Adipocyte (in vitro differentiated cells): ENCODE data around the gene MYLIP.
"Not testable (repeated sequence)": the region's sequence is repeated elsewhere in the genome, so short reads cannot be mapped to it uniquely, and the experiment has no call there.

Experiments used
- DNase-seq: peaks from one replicate; pipeline ENCODE4 v3.0.0-alpha.2; 2015; ENCODE audit warnings: low read depth
- H3K27me3 ChIP-seq: replicated peaks from 2 replicates; pipeline ENCODE4 v1.7.0; 2013; ENCODE audit warnings: mild to moderate bottlenecking, low read length, moderate library complexity; ENCODE audit not compliant: control insufficient read depth, insufficient read depth
- H3K36me3 ChIP-seq: 2 replicates; pipeline ENCODE4 v1.7.0; 2013; ENCODE audit warnings: low read length, mild to moderate bottlenecking, moderate library complexity; ENCODE audit not compliant: control insufficient read depth, insufficient read depth, severe bottlenecking
- H3K4me1 ChIP-seq: 2 replicates; pipeline ENCODE4 v1.7.0; 2013; ENCODE audit warnings: mild to moderate bottlenecking, low read length, moderate library complexity; ENCODE audit not compliant: control insufficient read depth, insufficient read depth
- H3K4me3 ChIP-seq: 2 replicates; pipeline ENCODE4 v1.7.0; 2013; ENCODE audit warnings: mild to moderate bottlenecking, low read length, moderate library complexity
- H3K9ac ChIP-seq: 2 replicates; pipeline ENCODE4 v1.7.0; 2013; ENCODE audit warnings: mild to moderate bottlenecking, low read length, moderate library complexity
- H3K9me3 ChIP-seq: 2 replicates; pipeline ENCODE4 v1.7.0; 2013; ENCODE audit warnings: mild to moderate bottlenecking, low read length, moderate library complexity; ENCODE audit not compliant: control insufficient read depth

Gene MYLIP

DNA sequence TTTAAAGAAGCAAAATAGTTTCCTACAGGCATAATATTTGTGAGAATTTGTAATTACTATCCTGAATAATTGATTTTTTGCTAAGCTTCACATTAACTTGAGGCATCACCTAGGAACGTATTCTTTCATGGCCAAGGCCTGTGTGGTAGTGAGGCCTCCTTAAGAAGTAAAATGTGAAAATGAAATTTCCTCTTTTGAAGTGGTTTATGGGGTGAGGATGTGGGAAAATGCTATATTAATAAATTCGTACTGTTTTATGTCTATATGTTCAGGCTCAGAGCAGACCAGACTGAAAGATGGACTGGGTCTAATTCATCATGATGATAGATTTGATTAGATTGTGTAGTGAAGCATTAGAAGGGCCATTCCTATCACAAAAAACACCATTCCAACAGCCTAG is 33.1 kb downstream of the MYLIP start:
- H3K4me3 ChIP-seq, result no peak overlapping the region
- no peaks in the 10 kb centered on the region for H3K4me1 ChIP-seq
- no peak overlapping the region for H3K9ac ChIP-seq
- no peaks in the 10 kb centered on the region for H3K9me3 ChIP-seq
- H3K36me3 ChIP-seq, result no peaks in the 10 kb centered on the region
- no peak for DNase-seq
- no peaks in the 10 kb centered on the region for H3K27me3 ChIP-seq

DNA sequence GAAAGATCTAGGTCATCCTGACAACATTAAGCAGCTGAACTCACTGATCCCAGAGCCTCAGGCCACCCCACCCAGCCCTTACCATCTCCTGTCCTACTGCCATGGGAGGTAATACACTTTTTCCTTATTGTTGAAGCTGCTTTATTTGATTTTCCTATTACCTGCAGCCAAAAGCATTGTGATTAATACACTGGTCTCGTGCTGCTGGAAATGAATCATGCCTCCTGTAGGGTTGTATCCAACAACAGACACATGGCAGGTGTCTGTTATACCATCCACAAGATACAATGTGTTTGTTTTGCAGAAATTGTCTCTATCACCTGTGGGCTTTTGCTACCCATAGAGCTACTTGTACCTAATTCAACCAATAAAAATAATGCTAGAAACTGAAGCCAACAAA is 34.2 kb downstream of the MYLIP start:
- no peaks in the 10 kb centered on the region for H3K9me3 ChIP-seq
- H3K9ac ChIP-seq, result no peak overlapping the region
- no peaks in the 10 kb centered on the region for H3K36me3 ChIP-seq
- no peak for DNase-seq
- no peak overlapping the region for H3K4me3 ChIP-seq
- H3K27me3 ChIP-seq, result no peaks in the 10 kb centered on the region
- peaks cover 4% of the 10 kb centered on the region for H3K4me1 ChIP-seq

DNA sequence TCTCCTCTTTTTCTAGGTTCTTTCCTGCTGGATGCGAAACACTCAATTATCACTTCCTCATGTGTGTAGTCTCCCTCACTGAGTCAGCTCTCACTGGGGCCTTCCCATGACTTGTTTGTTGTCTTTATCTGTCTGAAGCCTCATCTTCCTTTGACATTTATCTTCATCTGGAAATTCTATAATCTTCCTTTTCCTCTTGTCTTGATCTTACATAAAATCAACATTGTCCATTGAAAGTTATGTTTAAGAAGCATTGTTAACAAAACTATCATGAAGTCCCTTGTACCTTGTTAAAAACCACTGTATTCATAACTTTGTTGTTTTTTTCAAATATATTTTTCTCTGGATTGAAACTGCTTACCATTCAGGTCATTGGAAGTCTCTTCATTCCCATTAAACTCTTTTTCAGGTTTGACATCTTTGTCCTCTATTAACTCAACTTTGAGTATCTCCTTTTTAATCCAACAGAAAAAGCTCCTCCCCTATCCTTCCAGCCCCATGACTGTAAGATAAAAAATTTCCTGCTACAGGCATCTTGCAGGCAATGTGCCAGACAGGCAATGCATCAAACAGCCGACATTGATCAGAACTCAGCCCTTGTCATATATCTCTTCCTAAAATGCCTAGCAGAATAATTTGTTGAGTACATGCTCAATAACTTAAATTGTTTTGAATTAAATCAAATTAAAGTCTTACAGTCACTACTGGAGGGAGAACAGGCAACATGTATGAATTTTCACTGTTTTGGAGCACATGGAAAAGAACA is 34.8 kb downstream of the MYLIP start:
- H3K36me3 ChIP-seq, result no peaks in the 10 kb centered on the region
- DNase-seq, result no peak
- H3K27me3 ChIP-seq, result no peaks in the 10 kb centered on the region

GRCh38 chr6:16165641-16166040 is 36.8 kb downstream of the MYLIP start:
- DNase-seq, result no peak
- no peak overlapping the region for H3K4me3 ChIP-seq
- no peaks in the 10 kb centered on the region for H3K9me3 ChIP-seq
- no peak overlapping the region for H3K9ac ChIP-seq
- peaks cover 4% of the 10 kb centered on the region for H3K4me1 ChIP-seq
- H3K36me3 ChIP-seq, result no peaks in the 10 kb centered on the region
- H3K27me3 ChIP-seq, result no peaks in the 10 kb centered on the region

More for the DNA sequence above, 34.8 kb downstream of the MYLIP start:
- H3K9me3 ChIP-seq, result no peaks in the 10 kb centered on the region
- no peak overlapping the region for H3K9ac ChIP-seq
- no peak overlapping the region for H3K4me3 ChIP-seq
- peaks cover 4% of the 10 kb centered on the region for H3K4me1 ChIP-seq

DNA sequence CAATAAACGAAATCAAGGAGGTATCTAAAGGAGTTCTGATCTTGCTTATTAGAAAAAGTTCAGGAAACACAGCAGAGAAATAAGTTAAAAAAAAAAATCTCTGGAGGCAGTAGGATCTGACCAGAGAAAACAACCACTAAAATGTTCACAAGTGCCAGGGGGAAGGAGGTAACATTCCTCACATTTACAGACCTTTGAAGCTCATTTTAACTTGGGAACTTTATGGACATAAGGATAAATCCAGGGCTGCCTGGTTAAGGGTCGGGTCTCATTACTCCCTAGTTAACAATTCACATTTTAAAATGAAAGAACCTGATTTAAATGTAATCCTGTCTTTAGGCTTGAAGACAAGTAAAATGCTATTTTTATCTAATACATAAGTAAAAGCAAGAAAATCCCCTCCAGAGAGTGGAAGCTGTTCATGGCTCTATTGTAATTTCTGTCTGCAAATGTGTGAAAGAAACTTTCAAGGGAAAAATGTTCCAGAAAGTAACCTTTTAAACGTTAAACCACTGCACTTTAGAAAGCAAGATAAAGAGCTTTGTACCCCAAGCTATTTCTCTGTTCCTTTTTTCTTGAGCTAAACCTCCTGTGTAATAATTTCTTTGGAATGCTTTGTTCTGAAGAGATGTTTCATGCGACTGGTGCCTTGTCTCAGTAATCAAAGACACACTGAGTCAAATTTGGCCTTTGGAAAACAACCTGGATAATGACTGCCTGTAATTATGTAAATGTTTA is 38.2 kb downstream of the MYLIP start:
- Histone ChIP-seq H3K9ac (no peak overlapping the region), H3K9me3 (no peaks in the 10 kb centered on the region), H3K27me3 (no peaks in the 10 kb centered on the region), H3K36me3 (no peaks in the 10 kb centered on the region), H3K4me3 (no peak overlapping the region), H3K4me1 (peaks cover 4% of the 10 kb centered on the region)
- DNase-seq, result peak; percentile 26

- Histone ChIP-seq H3K36me3 (no peaks in the 10 kb centered on the region), H3K9ac (no peak overlapping the region), H3K9me3 (no peaks in the 10 kb centered on the region), H3K4me1 (peaks cover 4% of the 10 kb centered on the region), H3K27me3 (no peaks in the 10 kb centered on the region), H3K4me3 (no peak overlapping the region)
- peak; percentile 6 for DNase-seq
Observed at GRCh38 chr6:16168121-16168520, 39.2 kb downstream of the MYLIP start.

DNA sequence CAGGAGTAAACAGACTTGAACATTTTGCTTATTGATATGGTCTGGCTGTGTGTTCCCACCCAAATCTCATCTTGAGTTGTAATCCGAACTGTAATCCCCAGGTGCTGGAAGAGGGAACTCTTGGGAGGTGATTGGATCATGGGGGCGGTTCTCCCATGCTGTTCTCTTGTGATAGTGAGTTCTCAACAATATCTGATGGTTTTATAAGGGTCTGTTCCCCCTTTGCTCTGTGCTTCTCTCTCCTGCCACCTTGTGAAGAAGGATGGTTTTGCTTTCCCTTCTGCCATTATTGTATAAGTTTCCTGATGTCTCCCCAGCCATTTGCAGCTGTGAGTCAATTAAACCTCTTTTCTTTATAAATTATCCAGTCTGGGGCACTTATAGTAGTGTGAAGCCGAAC is 40.0 kb downstream of the MYLIP start:
- Histone ChIP-seq H3K36me3 (no peaks in the 10 kb centered on the region), H3K27me3 (no peaks in the 10 kb centered on the region), H3K9ac (no peak overlapping the region), H3K4me3 (no peak overlapping the region), H3K9me3 (no peaks in the 10 kb centered on the region), H3K4me1 (peaks cover 4% of the 10 kb centered on the region)
- peak; percentile 71 for DNase-seq

DNA sequence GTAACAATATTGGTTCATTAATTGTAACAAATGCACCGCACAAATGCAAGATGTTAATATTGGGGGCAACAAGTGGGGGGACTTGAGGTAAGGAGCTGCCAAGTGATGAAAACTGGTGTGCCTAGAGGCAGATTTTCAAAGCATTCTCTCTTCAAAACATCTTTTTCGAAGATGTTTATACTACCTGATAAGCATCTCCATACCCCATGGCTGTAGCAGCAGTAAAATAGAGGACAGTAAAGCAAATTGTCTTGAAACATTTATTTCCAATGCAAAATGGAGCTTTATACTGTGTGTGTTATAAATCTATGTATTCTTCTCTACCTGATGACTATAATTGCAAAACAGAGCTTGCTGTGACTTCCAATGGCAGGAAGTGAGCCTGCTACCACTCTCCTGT is 42.5 kb downstream of the MYLIP start:
- no peak for DNase-seq
- H3K9me3 ChIP-seq, result no peaks in the 10 kb centered on the region

GRCh38 chr6:16173167-16173940 is 44.5 kb downstream of the MYLIP start:
- DNase-seq, result no peak
- Histone ChIP-seq H3K36me3 (no peaks in the 10 kb centered on the region), H3K4me3 (no peak overlapping the region), H3K27me3 (no peaks in the 10 kb centered on the region), H3K4me1 (no peaks in the 10 kb centered on the region), H3K9ac (no peak overlapping the region), H3K9me3 (no peaks in the 10 kb centered on the region)

More for the DNA sequence above, 42.5 kb downstream of the MYLIP start:
- H3K36me3 ChIP-seq, result no peaks in the 10 kb centered on the region
- H3K4me3 ChIP-seq, result no peak overlapping the region
- no peak overlapping the region for H3K9ac ChIP-seq
- peaks cover 4% of the 10 kb centered on the region for H3K4me1 ChIP-seq
- no peaks in the 10 kb centered on the region for H3K27me3 ChIP-seq

DNA sequence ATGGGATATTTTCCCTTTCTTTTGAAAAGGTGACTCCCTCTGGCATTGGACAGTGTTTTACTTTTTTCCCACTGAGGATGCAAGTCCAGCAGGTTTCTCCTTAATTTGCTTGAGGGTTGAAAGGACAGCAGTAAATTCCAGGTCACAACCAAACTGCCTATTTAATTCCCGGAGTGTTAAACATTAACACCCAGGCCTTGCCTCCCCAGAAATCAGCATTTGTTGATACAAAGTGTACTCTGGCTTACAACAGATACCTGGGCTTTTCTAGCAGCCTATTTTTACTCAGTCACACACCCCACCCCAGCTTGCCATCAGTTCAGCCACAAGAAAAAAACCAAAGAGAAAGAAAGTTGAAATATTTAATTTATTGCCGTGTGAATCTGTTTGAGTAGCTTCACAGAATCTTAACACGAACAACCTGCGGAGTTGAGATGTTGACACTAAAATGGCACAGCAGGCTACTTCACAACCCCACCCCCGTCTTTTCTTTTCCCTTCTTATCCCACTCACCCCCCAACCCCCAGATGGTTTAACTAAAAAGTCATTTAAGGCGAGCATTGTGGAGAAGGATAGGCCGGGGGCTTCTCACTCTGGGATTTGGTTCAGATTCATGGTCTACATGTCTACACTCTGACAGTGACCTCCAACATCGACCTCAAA is 45.7 kb downstream of the MYLIP start:
- Histone ChIP-seq H3K9ac (no peak overlapping the region), H3K27me3 (no peaks in the 10 kb centered on the region), H3K36me3 (no peaks in the 10 kb centered on the region), H3K4me3 (no peak overlapping the region), H3K4me1 (no peaks in the 10 kb centered on the region), H3K9me3 (no peaks in the 10 kb centered on the region)
- DNase-seq, result no peak

- not testable (repeated sequence) for H3K4me3 ChIP-seq, H3K9me3 ChIP-seq
Observed at GRCh38 chr6:16176600-16176999, 47.7 kb downstream of the MYLIP start.

More at GRCh38 chr6:16176600-16176999, 47.7 kb downstream of the MYLIP start:
- not testable (repeated sequence) for H3K4me1 ChIP-seq, H3K27me3 ChIP-seq, DNase-seq, H3K36me3 ChIP-seq, H3K9ac ChIP-seq
